ENCODE measurements around the gene TBCD.

GRCh38 chr17:82936768-82937171 is 184.9 kb downstream of the TBCD start:
- TF ChIP-seq NFE2L1 (CRISPR knock-in tag; IDR thresholded peaks at IDR 0.05) (no peak), CTCF (IDR thresholded peaks at IDR 0.05) (no peak), CREM (CRISPR knock-in tag; IDR thresholded peaks at IDR 0.05) (no peak), ZBTB21 (CRISPR knock-in tag; IDR thresholded peaks at IDR 0.05; ENCODE audit: borderline replicate concordance) (no peak), E2F1 (CRISPR knock-in tag; IDR thresholded peaks at IDR 0.05) (no peak), SP1 (CRISPR knock-in tag; conservative IDR thresholded peaks at IDR 0.05) (no peak), AFF4 (CRISPR knock-in tag; IDR thresholded peaks at IDR 0.05; ENCODE audit: borderline replicate concordance) (no peak), MLX (CRISPR knock-in tag; IDR thresholded peaks at IDR 0.05) (no peak), ZNF416 (CRISPR knock-in tag; IDR thresholded peaks at IDR 0.05) (no peak), CBFB (CRISPR knock-in tag; IDR thresholded peaks at IDR 0.05; ENCODE audit: low read depth) (no peak), E2F4 (CRISPR knock-in tag; IDR thresholded peaks at IDR 0.05; ENCODE audit: borderline replicate concordance, low read depth) (no peak)
